B cell (primary cell): Measurements from ENCODE around the gene ACO2. TPM values are rescaled to one million over a fixed set of nuclear protein-coding genes. Genes with fewer than 3 reads are reported as not detected.

ENCODE experiments used
- ATAC-seq: fragments of 200-7000 bp; cut with Tn5 transposase; one replicate; pipeline ENCODE4 v1.10.0; 2021; ENCODE audit warnings: low read depth, mild to moderate bottlenecking, moderate number of reproducible peaks, moderate library complexity
- CTCF ChIA-PET: fragments of 350-600 bp; sonication (Branson Sonifier 250); formaldehyde crosslinking; loops from one replicate; lab custom pipeline; 2021; ENCODE audit warnings: antibody characterized with exemption, inconsistent platforms; lab: Charles Lee
- POLR2A ChIA-PET: fragments of 350-600 bp; sonication (Branson Sonifier 250); formaldehyde crosslinking; loops from one replicate; lab custom pipeline; 2021; ENCODE audit warnings: antibody characterized with exemption; lab: Charles Lee
- DNase-seq: peaks from one replicate; pipeline ENCODE4 v3.0.0; 2013
- H2AFZ ChIP-seq: 2 replicates; pipeline ENCODE4 v1.6.1; 2012; ENCODE audit warnings: mild to moderate bottlenecking, low read depth, low read length; ENCODE audit not compliant: insufficient read depth, poor library complexity, severe bottlenecking
- H3K27ac ChIP-seq, 2 donors: 1 replicate in 1 of 2; 2 replicates in 1 of 2; pipeline ENCODE4 v1.5.1; 2012 to 2013; ENCODE audit warnings: low read length in 2 of 2, mild to moderate bottlenecking in 2 of 2, moderate library complexity in 1 of 2
- H3K27me3 ChIP-seq, 4 experiments: fragments of 200-600 bp in 1 of 4; sonication (generic) in 1 of 4; replicated peaks in 1 of 4; 1 replicate in 2 of 4; 2 replicates in 2 of 4; pipeline versions ENCODE4 v1.6.1 to v1.7.0; 2013 to 2016; ENCODE audit warnings: low read length in 3 of 4, mild to moderate bottlenecking in 2 of 4, mixed read lengths in 1 of 4, moderate library complexity in 1 of 4; ENCODE audit not compliant: insufficient read depth in 4 of 4, control insufficient read depth in 3 of 4; ENCODE audit errors: control extremely low read depth in 1 of 4
- H3K36me3 ChIP-seq, 2 experiments: replicated peaks in 1 of 2; 1 replicate in 1 of 2; 2 replicates in 1 of 2; pipeline versions ENCODE4 v1.6.1 to v1.7.1; 2013; ENCODE audit warnings: low read length in 1 of 2; ENCODE audit not compliant: insufficient read depth in 2 of 2, control insufficient read depth in 1 of 2; ENCODE audit errors: control extremely low read depth in 1 of 2, extremely low read depth in 1 of 2
- H3K4me1 ChIP-seq, 2 donors: fragments of 200-600 bp in 1 of 2; sonication (generic) in 1 of 2; 1 replicate in 1 of 2; 2 replicates in 1 of 2; pipeline versions ENCODE4 v1.5.1 to v1.6.1; 2013 to 2017; ENCODE audit warnings: low read length in 2 of 2; ENCODE audit not compliant: control insufficient read depth in 2 of 2, insufficient read depth in 2 of 2
- H3K4me2 ChIP-seq: replicated peaks from 2 replicates; pipeline ENCODE3; 2012; ENCODE audit warnings: mild to moderate bottlenecking, low read depth, low read length; ENCODE audit not compliant: poor library complexity, severe bottlenecking
- H3K4me3 ChIP-seq, 5 experiments: fragments of 200-600 bp in 1 of 5; sonication (generic) in 1 of 5; 1 replicate in 3 of 5; 2 replicates in 2 of 5; pipeline versions ENCODE4 v1.5.1 to v1.7.0; 2011 to 2016; ENCODE audit warnings: low read length in 4 of 5, mild to moderate bottlenecking in 4 of 5, low read depth in 2 of 5, control low read depth in 1 of 5, moderate library complexity in 1 of 5; ENCODE audit not compliant: insufficient read depth in 1 of 5; ENCODE audit errors: control extremely low read depth in 1 of 5, extremely low read depth in 1 of 5
- H3K79me2 ChIP-seq: fragments of 200-600 bp; sonication (generic); one replicate; pipeline ENCODE4 v1.6.0; 2016; ENCODE audit warnings: low read length; ENCODE audit not compliant: control insufficient read depth, insufficient read depth
- H3K9ac ChIP-seq: fragments of 200-600 bp; sonication (generic); 2 replicates; pipeline ENCODE4 v1.6.1; 2017; ENCODE audit warnings: mild to moderate bottlenecking, low read length, moderate library complexity
- H3K9me3 ChIP-seq, 3 donors: one replicate each; pipeline versions ENCODE4 v1.6.1 to v1.7.1; 2013; ENCODE audit warnings: low read length in 2 of 3; ENCODE audit not compliant: control insufficient read depth in 2 of 3, insufficient read depth in 1 of 3; ENCODE audit errors: control extremely low read depth in 1 of 3
- H4K20me1 ChIP-seq: 2 replicates; pipeline ENCODE4 v1.6.0; 2012; ENCODE audit warnings: mild to moderate bottlenecking, low read length; ENCODE audit not compliant: insufficient read depth, control insufficient read depth, poor library complexity, severe bottlenecking
- H3K27ac Mint-ChIP-seq: one replicate; pipeline ENCODE4 v1.8.0; 2021; ENCODE audit warnings: mixed read lengths
- H3K27me3 Mint-ChIP-seq: one replicate; pipeline ENCODE4 v1.8.0; 2021; ENCODE audit warnings: mixed read lengths
- H3K4me1 Mint-ChIP-seq: one replicate; pipeline ENCODE4 v1.8.0; 2021; ENCODE audit warnings: mixed read lengths
- H3K4me3 Mint-ChIP-seq: one replicate; pipeline ENCODE4 v1.8.0; 2021; ENCODE audit warnings: mixed read lengths
- H3K9me3 Mint-ChIP-seq: one replicate; pipeline ENCODE4 v1.8.0; 2022; ENCODE audit warnings: mixed read lengths; ENCODE audit not compliant: insufficient read depth
- EZH2 ChIP-seq: IDR thresholded peaks from 2 replicates; pipeline ENCODE4 v1.6.1; 2012; ENCODE audit warnings: borderline replicate concordance, low read depth, mild to moderate bottlenecking, moderate library complexity, low read length; ENCODE audit not compliant: insufficient read depth, poor library complexity, severe bottlenecking
- WGBS: methylation state at CpG from one replicate; pipeline ENCODE4 v1.1.5; 2013; ENCODE audit warnings: missing lambda C conversion rate; ENCODE audit not compliant: insufficient coverage; 5-methylcytosine and 5-hydroxymethylcytosine counted together
- intact Hi-C: fragments of 100-400 bp; cut with micrococcal nuclease; formaldehyde crosslinking; loops from one replicate; pipeline ENCODE4 v1.10.0; 2022
- polyA plus RNA-seq: library from polyadenylated mRNA; depleted of rRNA; stranded (reverse); fragments of >200 nt; gene quantifications from 2 replicates; pipeline ENCODE4 v1.2.3, GENCODE V29; 2012
- total RNA-seq, 2 donors: library from RNA; stranded (reverse); fragments of 120-200 nt in 1 of 2; gene quantifications; 1 replicate in 1 of 2; 2 replicates in 1 of 2; pipeline versions ENCODE4 v1.2.3 to v1.2.4, GENCODE V29; 2013 to 2022
- TF ChIP-seq, protein P1 (sequence below): fragments of 200-600 bp; IDR thresholded peaks from one replicate; pipeline ENCODE4 v1.8.0; 2022; ENCODE audit warnings: antibody characterized with exemption, mild to moderate bottlenecking

The ACO2 gene
- total and polyA plus RNA-seq, 2 donors (not counting 1 experiment from before 2014, with no cell fraction given): 91.5 to 91.7 TPM

DNA sequence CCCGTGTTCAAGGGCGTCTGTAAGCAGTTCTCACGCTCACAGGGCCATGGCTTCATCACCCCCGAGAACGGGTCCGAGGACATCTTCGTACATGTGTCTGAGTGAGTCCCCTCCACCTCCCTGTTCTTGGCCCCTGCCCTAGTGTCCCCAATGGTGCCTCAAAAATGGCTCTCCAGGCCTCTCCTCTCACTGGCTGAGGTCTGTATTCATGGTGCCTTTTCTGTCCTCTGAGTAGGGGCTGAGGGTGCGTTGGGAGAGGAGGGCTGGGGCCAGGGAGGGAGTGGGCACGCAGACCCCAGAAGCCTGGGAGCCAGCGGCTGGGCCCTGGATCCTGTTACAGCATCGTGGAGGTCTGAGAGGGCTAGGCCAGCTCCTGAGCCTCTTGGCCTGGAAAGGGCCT is 104.8 kb downstream of the ACO2 start:
- CTCF ChIA-PET: no interaction called here

DNA sequence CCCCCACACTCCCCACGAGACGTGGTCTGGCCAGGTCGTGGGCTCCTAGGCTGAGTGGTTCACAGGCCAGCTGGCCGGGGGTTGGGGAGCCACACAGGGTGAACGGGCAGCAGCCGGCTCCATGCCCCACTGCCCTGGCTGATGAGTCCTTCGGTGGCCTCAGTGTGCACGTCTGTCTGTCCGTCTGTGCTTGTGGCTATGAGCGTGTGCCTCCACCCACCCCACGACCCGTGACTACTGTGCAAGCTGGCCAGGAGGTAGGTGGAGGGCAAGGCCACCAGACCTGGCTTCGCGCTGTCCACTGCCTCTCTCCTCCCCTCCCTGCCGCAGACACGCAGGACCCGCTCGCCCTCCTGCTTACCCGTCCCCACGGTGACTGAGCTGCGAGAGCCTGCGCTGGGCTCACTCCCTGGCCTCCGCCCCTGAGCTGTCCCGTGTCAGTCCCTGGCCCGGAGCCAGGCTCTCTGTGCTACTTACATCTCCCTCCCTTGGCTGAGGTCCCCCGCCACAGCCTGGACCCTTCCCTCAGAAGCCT is 106.0 kb downstream of the ACO2 start:
- no peaks in the 10 kb centered on the region for H3K27me3 ChIP-seq
- no peaks in the 10 kb centered on the region for H3K4me1 ChIP-seq
- Mint-ChIP-seq H3K9me3 (no peaks in the 10 kb centered on the region), H3K4me1 (no peaks in the 10 kb centered on the region), H3K4me3 (no peak overlapping the region), H3K27me3 (no peaks in the 10 kb centered on the region), H3K27ac (no peak overlapping the region)
- no peak overlapping the region for H3K27ac ChIP-seq
- ChIA-PET POLR2A (no interaction called here), CTCF (no interaction called here)
- no peak for DNase-seq
- no peaks in the 10 kb centered on the region for H4K20me1 ChIP-seq
- no peak overlapping the region for H2AFZ ChIP-seq
- WGBS: 92% methylated on average over 24 of the region's 26 CpGs
- no peaks in the 10 kb centered on the region for H3K9me3 ChIP-seq
- H3K79me2 ChIP-seq: no peaks in the 10 kb centered on the region
- H3K4me2 ChIP-seq: no peak overlapping the region
- no peak for ATAC-seq
- H3K9ac ChIP-seq: no peak overlapping the region
- no peak for TF ChIP-seq EZH2
- TF ChIP-seq, protein P1, sequence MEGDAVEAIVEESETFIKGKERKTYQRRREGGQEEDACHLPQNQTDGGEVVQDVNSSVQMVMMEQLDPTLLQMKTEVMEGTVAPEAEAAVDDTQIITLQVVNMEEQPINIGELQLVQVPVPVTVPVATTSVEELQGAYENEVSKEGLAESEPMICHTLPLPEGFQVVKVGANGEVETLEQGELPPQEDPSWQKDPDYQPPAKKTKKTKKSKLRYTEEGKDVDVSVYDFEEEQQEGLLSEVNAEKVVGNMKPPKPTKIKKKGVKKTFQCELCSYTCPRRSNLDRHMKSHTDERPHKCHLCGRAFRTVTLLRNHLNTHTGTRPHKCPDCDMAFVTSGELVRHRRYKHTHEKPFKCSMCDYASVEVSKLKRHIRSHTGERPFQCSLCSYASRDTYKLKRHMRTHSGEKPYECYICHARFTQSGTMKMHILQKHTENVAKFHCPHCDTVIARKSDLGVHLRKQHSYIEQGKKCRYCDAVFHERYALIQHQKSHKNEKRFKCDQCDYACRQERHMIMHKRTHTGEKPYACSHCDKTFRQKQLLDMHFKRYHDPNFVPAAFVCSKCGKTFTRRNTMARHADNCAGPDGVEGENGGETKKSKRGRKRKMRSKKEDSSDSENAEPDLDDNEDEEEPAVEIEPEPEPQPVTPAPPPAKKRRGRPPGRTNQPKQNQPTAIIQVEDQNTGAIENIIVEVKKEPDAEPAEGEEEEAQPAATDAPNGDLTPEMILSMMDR: no peak
- no peak overlapping the region for H3K4me3 ChIP-seq
- intact Hi-C loops: no loop called here
- peaks cover 0 to 14% of the 10 kb centered on the region in 2 experiments for H3K36me3 ChIP-seq

More for the DNA sequence above, 104.8 kb downstream of the ACO2 start:
- no peak overlapping the region for H3K4me3 Mint-ChIP-seq
- no peak overlapping the region for H2AFZ ChIP-seq
- H3K27ac ChIP-seq: no peak overlapping the region
- H3K79me2 ChIP-seq: no peaks in the 10 kb centered on the region
- H3K4me1 ChIP-seq: no peaks in the 10 kb centered on the region
- H3K27me3 Mint-ChIP-seq: no peaks in the 10 kb centered on the region
- DNase-seq (no peak), ATAC-seq (no peak)
- intact Hi-C loops: no loop called here
- no peak overlapping the region for H3K27ac Mint-ChIP-seq
- no peak overlapping the region for H3K4me2 ChIP-seq
- no peak for TF ChIP-seq EZH2
- TF ChIP-seq, protein P1: no peak
- peaks cover 0 to 12% of the 10 kb centered on the region in 2 experiments for H3K36me3 ChIP-seq
- POLR2A ChIA-PET: no interaction called here
- H3K9me3 ChIP-seq: no peaks in the 10 kb centered on the region
- H4K20me1 ChIP-seq: no peaks in the 10 kb centered on the region
- 99% methylated on average over 11 of the region's 11 CpGs for WGBS
- H3K4me1 Mint-ChIP-seq: no peaks in the 10 kb centered on the region
- H3K9ac ChIP-seq: no peak overlapping the region
- no peak overlapping the region for H3K4me3 ChIP-seq
- no peaks in the 10 kb centered on the region for H3K9me3 Mint-ChIP-seq
- no peaks in the 10 kb centered on the region for H3K27me3 ChIP-seq
